ENCODE results near the gene TRPM3. TPM values are rescaled to one million over a fixed set of nuclear protein-coding genes. Genes with fewer than 3 reads are reported as not detected.

TRPM3 gene
- total and polyA plus RNA-seq, 9 of the 15 experiments (the other 6 are each of a cell fraction or from before 2014, with no cell fraction given), result 0.04 TPM; not detected in 8

DNA sequence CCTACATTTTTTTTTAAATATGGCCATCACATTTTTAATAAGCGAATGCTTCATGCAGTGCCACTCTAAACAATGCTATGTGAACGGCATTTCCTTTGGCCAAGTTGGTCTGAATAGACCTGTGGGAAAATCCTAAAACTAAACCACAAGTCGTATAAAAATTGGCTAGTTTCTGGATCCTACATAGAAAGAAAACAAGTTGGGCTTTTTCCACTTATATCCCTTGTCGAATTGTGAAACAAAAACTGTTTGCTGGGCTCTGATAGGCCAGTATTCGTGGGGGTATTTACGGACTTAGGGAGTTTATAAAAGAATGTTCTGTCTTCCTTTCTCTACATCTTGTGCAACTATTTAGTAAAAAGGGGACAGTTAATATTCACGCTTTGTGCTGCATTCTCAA, 553.9 kb downstream of the TRPM3 start (continued):
- TF ChIP-seq XRCC4 (IDR thresholded peaks at IDR 0.05; ENCODE audit: extremely low read depth, insufficient read depth, insufficient read length), result no peak
- TF ChIP-seq BRCA1 (IDR thresholded peaks at IDR 0.05), result no peak
- TF ChIP-seq BRCA1 (CRISPR knock-in tag; IDR thresholded peaks at IDR 0.05), result no peak
- no peak for TF ChIP-seq HSF4 (CRISPR knock-in tag; IDR thresholded peaks at IDR 0.05; ENCODE audit: borderline replicate concordance)
- no peak for TF ChIP-seq PHTF2 (CRISPR knock-in tag; IDR thresholded peaks at IDR 0.05)
- TF ChIP-seq NFXL1 (CRISPR knock-in tag; IDR thresholded peaks at IDR 0.05), result no peak

DNA sequence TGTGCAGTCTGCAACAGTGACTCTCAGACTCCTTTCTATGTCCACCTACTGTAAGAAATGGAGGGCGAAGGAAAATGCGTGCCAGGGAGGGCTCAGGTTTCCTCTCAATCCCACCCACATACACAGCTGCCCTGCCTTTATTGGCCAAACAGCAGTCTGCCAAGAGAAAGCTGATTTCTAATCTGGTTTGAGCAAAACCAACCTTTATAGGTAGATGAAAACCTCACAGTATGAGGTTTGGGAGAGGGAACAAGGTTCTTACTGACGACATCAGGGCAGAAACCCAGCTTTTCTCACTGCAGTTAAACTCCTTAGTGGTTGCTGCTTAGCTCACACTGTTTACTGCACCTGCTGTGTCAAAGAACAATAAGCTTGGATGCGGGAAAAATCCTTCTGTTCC, 554.7 kb downstream of the TRPM3 start:
- Histone ChIP-seq H3K9me3 (replicated peaks; ENCODE audit: control insufficient read depth, insufficient read depth, low read depth, low read length) (no peaks in the 10 kb centered on the region), H3K79me2 (ENCODE audit: control insufficient read depth, insufficient read depth, low read length) (no peaks in the 10 kb centered on the region), H3K27ac (ENCODE audit: extremely low read depth, low read depth, low read length) (no peak overlapping the region), H3K4me1 (replicated peaks in 1 of 2; ENCODE audit: control insufficient read depth in 2 of 2, insufficient read depth in 2 of 2, low read length in 2 of 2) (no peaks in the 10 kb centered on the region; a peak in 1 of 5 replicates), H2AFZ (ENCODE audit: low read depth, low read length) (no peak overlapping the region), H3K9ac (ENCODE audit: insufficient read depth in 1 of 2, low read depth in 2 of 2, low read length in 2 of 2) (no peak overlapping the region), H3K9me1 (ENCODE audit: control insufficient read depth, insufficient read depth, low read length) (no peaks in the 10 kb centered on the region), H4K20me1 (replicated peaks; ENCODE audit: control insufficient read depth, insufficient read depth, low read length) (no peaks in the 10 kb centered on the region), H3K4me3 (no peak overlapping the region), H3K4me2 (ENCODE audit: insufficient read depth, low read length) (no peak overlapping the region), H3K27me3 (ENCODE audit: control insufficient read depth in 2 of 2, insufficient read depth in 2 of 2, low read length in 2 of 2) (peaks cover 2 to 5% of the 10 kb centered on the region in 2 experiments; a peak in 2 of 5 replicates), H3K36me3 (ENCODE audit: control insufficient read depth, insufficient read depth, low read length) (no peaks in the 10 kb centered on the region)
- POLR2A ChIA-PET, result no interaction called here
- BruUV-seq (replicated peaks), result no TSS peak
- CTCF ChIA-PET (ENCODE audit: low intra/inter-chr PET ratio), result no interaction called here
- in situ Hi-C loops (cut with MboI) (no loop called here), intact Hi-C loops (cut with micrococcal nuclease) (no loop called here)
- DNase-seq (ENCODE audit: extremely low read depth in 1 of 4, low spot score in 3 of 4) (no peak), ATAC-seq (no peak), FAIRE-seq (no peak)
- WGBS (ENCODE audit: insufficient coverage, low coverage, missing lambda C conversion rate), result 2% methylated on average over 4 of the region's 4 CpGs
- TF ChIP-seq SP1 (CRISPR knock-in tag; IDR thresholded peaks at IDR 0.05) (no peak), GABPA (tag; conservative IDR thresholded peaks at IDR 0.05; ENCODE audit: low read depth) (no peak), SNIP1 (IDR thresholded peaks at IDR 0.05; ENCODE audit: low read depth) (no peak), KAT8 (IDR thresholded peaks at IDR 0.05; ENCODE audit: low read depth) (no peak), NFIC (IDR thresholded peaks at IDR 0.05) (no peak), KAT2B (IDR thresholded peaks at IDR 0.05; ENCODE audit: low read depth, low read length) (no peak), HEY1 (CRISPR knock-in tag; IDR thresholded peaks at IDR 0.05; ENCODE audit: borderline replicate concordance) (no peak), PPARD (CRISPR knock-in tag; IDR thresholded peaks at IDR 0.05) (no peak), TSC22D4 (tag; IDR thresholded peaks at IDR 0.05) (no peak), SRF (CRISPR knock-in tag; IDR thresholded peaks at IDR 0.05) (no peak)
- TF ChIP-seq, protein P1, sequence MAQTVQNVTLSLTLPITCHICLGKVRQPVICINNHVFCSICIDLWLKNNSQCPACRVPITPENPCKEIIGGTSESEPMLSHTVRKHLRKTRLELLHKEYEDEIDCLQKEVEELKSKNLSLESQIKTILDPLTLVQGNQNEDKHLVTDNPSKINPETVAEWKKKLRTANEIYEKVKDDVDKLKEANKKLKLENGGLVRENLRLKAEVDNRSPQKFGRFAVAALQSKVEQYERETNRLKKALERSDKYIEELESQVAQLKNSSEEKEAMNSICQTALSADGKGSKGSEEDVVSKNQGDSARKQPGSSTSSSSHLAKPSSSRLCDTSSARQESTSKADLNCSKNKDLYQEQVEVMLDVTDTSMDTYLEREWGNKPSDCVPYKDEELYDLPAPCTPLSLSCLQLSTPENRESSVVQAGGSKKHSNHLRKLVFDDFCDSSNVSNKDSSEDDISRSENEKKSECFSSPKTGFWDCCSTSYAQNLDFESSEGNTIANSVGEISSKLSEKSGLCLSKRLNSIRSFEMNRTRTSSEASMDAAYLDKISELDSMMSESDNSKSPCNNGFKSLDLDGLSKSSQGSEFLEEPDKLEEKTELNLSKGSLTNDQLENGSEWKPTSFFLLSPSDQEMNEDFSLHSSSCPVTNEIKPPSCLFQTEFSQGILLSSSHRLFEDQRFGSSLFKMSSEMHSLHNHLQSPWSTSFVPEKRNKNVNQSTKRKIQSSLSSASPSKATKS (CRISPR knock-in tag; IDR thresholded peaks at IDR 0.05), result no peak
- TF ChIP-seq, protein P2, sequence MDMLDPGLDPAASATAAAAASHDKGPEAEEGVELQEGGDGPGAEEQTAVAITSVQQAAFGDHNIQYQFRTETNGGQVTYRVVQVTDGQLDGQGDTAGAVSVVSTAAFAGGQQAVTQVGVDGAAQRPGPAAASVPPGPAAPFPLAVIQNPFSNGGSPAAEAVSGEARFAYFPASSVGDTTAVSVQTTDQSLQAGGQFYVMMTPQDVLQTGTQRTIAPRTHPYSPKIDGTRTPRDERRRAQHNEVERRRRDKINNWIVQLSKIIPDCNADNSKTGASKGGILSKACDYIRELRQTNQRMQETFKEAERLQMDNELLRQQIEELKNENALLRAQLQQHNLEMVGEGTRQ (CRISPR knock-in tag; IDR thresholded peaks at IDR 0.05), result no peak

Measured in K562 (cell line).